Measurements from ENCODE around the gene NDUFV1.

The NDUFV1 gene

GRCh38 chr11:67640758-67641337 is 34.1 kb downstream of the NDUFV1 start:
- DNase-seq = no peak

DNA sequence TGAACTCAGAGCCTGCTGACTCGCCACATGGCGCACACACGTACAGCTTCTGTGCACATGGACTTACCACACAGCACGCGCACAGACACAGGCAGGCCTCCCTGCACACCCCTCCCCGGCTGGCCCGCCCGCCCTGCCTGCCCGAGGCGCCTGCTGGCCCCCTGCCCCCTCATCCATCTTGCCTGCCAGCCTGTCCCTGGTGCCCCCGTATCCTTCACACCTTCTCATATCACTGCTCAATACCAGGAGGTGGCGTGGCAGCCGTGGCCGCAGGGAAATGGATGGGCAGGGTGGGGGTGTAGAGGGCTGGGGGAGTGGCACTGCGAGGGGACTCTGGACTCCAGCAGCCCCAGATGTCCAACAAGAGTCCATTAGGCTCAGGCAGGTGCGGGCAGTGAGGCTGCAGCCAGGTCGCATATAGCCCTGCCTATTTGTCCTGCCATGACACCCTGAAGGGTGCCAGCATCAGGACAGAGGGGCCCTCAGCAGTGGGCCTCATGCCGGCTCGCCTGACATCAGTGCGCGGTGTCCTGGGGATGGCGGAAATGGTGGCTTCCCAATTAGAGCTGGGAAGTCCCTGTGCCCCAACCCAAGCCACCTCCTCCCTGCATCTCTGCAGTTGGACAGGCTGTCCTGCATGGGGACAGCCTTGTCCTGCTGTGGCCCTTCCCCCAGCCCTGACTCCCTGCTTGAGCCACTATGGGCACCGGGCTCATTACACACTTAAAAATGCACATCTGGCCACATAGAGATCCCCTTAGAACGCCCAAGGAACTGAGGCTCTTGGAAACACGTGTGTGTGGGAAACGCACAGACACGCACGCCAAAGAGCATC is 34.8 kb downstream of the NDUFV1 start:
- no peak for DNase-seq

GRCh38 chr11:67642173-67643120 is 35.7 kb downstream of the NDUFV1 start:
- no peak for DNase-seq

- no peak for DNase-seq
Observed at GRCh38 chr11:67644042-67644441, 37.3 kb downstream of the NDUFV1 start.

DNA sequence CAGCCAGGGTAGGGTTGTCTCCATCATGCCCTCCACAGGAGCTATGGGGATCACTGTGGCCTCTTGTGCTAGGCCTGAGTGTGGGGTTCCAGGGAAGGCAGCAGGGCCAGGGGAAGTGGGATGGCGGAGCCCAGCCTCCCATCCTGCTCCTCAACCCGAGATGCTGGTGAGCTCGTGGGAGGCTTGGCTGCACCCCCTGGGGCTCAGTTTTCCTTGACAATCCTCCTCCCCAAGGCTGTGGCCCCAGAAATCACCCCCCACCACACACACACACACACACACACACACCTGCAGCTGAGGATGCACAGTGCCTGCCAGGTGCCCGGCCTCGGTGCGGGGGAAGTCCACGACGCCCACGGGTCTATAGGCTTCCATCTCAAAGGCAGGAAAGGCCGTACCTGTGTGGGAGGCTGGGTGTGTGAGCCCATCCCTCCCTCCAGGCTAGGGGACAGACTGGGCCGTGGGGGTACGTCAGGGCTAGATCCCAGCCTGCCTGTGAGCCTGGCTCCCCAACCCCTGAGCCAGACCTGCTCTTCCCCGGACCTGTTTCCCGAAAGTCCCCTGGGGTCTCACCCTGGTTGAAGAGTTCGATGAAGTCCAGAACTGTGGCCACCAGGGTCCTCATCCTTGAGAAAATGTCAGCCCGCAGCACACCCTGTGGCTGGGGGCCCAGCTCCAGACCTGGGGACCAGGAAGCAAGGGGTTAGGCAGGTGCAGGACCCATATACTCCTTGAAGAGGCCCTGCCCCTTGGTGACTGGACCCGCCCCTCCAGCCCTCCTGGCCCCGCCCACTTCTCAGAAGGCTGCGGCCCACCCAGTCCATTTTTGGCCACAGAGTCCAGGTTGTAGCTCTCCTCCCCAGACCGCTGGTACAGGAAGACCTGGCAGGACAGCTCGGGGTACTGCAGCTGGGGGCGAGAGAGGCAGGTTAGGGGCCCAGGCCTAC is 38.0 kb downstream of the NDUFV1 start:
- no peak for DNase-seq

GRCh38 chr11:67645521-67646461 is 39.1 kb downstream of the NDUFV1 start:
- no peak for DNase-seq

- no peak for DNase-seq
Observed at GRCh38 chr11:67646535-67647336, 40.0 kb downstream of the NDUFV1 start.

GRCh38 chr11:67647471-67647870 is 40.7 kb downstream of the NDUFV1 start:
- DNase-seq = no peak

DNA sequence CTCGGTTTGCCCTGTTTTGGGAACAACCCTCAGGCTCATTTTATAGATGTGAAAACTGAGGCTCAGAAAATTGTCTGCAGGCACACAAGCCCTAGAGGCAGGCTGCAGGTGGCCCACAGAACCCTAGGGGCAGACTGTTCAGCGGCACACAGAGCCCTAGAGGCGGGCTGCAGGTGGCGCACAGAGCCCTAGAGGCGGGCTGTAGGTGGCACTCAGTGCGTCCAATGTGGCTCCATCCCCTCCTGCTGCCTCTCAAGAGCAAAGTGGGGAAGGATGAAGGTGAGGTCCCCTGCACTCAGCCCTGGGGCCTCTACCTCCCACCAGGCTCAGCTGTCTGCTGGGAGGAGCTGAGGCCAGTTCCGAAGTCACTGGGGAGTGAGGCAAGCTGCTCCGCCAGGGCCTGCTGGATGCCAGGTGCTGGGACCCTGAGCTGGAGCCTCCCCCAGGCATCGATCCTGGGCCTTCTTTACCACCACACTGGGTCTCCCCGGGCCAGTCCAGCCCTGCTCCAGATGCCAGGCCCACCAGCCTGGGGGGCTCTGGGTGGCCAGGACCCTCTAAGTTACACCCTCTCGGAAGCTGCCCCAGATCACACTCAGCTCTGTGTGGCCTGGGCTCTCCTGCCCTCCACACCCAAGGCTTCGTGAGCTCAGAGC is 41.5 kb downstream of the NDUFV1 start:
- DNase-seq = no peak

DNA sequence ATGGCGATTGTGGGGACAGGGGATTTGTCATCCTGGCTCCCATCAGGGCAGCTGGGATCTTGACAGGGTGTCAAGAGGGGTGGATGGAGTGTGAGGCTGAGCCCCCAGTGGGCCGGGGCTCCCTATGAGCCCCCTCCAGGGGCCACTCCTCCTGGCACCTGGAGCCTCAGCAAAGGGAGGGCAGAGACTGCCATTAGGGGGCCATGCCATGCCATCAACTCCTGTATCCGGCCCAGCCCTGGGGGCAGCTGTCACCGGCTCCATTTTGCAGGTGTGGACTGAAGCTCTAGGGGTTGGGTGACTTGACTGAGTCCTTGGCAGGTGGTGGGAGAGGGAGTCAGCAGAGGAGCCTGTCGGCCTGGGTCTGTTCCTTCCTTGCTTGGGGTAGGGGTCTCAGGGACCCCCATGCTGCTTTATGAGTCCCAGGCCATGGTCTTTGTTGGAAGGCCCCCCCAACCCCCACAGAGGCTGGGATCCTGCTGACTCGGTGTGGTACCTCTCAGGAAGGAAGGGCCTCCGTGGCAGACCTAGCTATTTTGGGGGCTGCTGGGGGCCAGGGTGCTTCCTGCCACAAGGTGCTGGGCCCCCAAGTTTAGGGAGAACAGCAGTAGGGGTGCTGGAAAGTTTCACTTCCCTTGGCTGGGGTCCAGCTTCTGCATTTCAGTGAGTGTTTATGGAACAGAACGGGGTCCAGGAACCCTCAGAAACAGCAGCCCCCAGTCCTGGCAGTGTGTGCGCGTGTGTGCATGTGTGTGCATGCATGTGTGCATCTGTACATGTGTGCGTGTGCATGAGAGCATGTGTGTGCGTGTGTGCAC is 42.3 kb downstream of the NDUFV1 start:
- no peak for DNase-seq

DNA sequence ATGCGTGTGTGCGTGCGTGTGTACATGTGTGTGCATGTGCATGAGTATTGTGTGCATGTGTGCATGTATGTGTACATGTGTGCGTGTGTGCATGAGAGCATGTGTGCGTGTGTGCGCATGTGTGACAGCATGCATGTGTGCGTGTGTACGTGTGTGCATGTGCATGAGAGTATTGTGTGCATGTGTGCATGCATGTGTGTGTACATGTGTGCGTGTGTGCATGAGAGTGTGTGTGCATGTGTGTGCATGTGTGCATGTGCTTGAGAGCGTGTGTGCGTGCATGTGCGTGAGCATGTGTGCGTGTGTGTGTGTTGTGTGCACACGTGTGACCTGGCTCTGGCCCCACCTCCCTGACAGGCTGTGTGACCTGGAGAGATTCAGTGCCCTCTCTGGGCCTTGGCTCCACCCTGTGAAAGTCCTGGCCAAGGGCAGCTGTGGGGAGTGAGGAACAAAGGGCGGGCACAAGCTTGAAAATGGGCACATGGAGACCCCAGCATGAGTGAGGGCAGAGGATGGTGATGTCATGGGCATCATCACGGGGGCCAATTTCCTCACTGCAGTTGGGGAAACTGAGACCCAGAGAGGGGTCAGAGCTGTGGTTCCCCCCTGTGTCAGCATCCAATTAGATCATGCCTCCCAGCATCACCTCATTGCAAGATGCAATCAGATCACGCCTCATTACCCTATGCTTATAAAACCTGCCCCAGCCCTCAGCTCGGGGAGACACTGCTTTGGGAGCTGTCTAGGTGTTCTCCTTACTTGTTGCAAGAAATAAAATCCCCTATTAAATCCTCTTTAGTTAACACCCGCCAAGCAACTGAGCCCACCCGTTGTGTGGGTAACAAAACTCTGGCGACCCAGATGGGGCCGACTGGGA is 43.1 kb downstream of the NDUFV1 start:
- DNase-seq = no peak

DNA sequence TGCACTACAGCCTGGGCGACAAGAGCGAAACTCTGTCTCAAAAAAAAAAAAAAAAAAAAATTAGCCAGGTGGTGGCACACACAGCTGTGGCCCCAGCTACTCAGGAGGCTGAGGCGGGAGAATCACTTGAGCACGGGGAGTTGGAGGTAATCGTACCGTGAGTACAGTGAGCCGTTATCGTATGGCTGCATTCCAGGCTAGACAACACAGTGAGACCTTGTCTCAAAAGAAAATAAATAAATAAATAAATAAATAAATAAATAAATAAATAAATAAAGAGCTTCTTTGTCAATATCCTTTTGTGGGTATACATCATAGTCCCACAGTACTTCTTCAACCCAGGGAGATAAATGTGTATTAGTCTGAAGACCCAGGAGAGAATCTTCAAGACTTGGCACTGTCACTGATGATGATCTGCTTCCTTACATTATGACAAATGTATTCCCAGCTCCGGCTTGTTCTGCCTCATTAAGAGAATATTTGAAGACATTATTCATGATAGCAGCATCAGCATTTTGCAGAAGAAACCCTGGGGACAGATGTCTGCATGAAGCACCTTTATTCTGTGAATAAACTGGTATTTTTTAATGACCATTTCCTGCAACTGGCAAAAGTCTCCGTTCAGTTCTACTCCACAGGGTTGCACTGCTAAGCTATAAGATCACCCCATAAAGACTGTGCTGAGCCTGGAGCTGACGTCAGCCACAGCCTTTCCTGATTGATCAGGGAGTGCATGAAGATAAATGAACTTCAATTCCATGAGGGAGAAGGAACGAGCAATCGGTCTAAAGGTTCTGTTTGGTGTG is 45.4 kb downstream of the NDUFV1 start:
- DNase-seq = no peak

GRCh38 chr11:67652965-67653845 is 46.5 kb downstream of the NDUFV1 start:
- DNase-seq = no peak

GRCh38 chr11:67654225-67654624 is 47.5 kb downstream of the NDUFV1 start:
- DNase-seq = no peak

- no peak for DNase-seq
Observed at GRCh38 chr11:67656278-67656922, 49.7 kb downstream of the NDUFV1 start.

Measured in T-helper 9 cell (primary cell).